ENCODE data around the gene MYO7B.

MYO7B gene

DNA sequence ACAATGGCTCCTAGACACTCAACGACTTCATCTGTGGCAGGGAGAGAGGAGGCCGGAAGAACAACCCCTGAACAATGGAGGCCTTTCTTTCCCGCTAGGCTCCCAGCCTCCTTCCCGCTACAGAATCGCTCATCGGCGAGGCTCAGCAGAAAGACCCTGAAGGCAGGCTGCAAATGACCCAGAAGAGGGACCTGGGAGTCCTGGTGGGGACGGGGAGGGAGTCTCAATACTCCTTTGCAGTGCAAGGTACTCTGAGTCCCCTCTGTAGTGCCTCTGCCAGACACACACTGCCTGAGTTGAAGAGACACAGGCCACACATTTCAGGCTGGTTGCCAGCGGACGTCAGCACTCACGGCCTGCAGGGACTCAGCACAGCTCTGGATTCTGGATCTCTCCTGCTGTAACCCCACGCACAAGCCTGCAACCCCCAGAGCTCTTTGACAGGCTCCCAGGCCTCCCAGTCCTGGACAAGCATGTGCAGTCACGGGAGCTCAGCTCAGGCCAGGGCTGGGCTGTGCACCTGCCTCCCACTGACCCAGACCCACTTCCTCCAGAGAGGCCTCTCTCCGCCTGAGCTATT lies 116.6 kb downstream of the MYO7B start:
- no peak for DNase-seq

GRCh38 chr2:127652786-127653357 lies 117.4 kb downstream of the MYO7B start:
- no peak for DNase-seq

- no peak for DNase-seq
Observed at GRCh38 chr2:127653421-127654083, 118.1 kb downstream of the MYO7B start.

GRCh38 chr2:127654084-127654837 lies 118.8 kb downstream of the MYO7B start:
- DNase-seq = no peak

DNA sequence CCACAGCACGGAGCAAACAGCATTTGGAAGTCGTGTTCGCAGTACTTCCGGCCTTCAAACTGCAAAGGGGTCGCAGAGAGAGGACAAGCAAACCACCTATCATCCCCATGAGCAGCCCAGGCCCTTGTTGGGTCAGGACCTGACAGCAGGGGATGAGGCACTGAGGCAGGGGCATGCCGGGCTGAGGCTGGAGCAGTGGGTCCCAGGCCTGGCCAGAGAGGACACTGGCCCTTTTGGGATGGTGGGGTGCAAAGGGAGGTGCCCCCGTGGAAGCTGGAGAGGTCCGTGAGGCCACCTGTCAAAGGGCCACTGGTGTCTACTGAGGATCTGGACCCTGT lies 119.3 kb downstream of the MYO7B start:
- DNase-seq = no peak

DNA sequence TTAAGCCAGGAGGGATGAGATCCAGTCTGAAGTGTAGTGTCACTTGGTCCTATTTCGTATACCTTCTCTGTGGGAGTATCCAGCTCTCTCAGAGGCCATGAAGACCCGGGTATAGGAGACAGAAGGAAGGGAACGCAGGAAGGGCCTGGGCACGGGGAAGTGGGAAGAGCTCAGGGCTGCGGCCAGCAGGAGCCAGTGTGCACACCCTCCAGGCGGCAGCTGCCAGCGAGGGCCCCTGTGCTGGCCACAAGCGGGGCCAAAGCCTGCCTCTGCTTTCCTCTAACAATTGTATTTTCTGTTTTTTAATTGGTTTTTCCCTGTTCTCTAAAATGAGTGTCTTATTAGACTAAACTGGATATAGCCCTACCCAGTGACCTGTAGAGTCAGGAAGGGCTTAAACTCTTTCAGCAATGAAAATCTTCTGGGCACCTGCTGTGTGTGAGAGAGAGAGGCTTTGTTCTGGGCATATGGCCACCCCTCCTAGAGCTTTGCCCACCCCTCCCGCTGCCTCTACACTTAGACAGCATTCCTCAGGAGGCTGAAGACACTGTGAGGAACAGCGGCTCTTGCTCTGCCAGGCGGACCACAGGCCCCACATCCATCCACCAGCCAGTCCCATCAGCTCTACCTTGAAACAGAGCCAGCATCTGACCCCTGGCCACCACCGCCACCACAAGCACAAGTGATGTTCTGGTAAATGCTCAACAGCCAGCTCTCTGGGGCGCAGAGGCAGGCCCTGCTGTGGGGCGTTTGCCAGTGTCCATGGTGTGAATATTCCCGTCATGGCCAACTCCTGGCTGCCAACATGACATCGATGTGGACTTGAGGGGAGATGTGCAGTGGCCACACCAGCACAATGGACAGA lies 120.0 kb downstream of the MYO7B start:
- peak; percentile 74 for DNase-seq

DNA sequence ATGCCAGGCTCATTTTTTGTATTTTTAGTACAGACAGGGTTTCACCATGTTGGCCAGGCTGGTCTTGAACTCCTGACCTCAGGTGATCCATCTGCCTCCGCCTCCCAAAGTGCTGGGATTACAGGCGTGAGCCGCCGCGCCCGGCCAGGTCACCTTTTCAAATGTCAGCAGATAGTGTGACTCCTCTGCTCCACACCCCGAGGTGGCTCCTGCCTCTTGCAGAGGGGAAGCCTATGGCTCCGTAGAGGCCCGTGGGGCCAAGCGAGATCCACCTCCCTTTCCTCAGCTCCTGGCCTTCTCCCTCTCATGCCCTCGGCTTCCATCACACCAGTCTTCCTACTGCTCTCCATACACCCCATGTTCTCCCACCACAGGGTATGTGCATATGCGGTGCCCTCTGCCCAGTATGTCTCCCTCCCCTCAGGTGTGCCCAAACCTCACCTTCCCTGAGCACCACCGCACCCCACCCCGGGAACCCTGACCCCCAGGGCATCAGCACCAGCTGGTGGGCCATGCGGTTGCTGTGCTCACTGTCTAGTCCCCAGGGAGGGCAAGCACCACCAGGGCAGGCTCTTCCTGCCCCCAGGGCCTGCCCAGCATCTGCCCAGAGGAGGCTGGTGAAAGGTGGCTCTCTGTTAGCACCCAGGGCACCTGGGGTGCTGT lies 121.2 kb downstream of the MYO7B start:
- no peak for DNase-seq

- no peak for DNase-seq
Observed at GRCh38 chr2:127657232-127657595, 121.7 kb downstream of the MYO7B start.

- no peak for DNase-seq
Observed at GRCh38 chr2:127658146-127658545, 122.7 kb downstream of the MYO7B start.

- no peak for DNase-seq
Observed at GRCh38 chr2:127658641-127659407, 123.3 kb downstream of the MYO7B start.

DNA sequence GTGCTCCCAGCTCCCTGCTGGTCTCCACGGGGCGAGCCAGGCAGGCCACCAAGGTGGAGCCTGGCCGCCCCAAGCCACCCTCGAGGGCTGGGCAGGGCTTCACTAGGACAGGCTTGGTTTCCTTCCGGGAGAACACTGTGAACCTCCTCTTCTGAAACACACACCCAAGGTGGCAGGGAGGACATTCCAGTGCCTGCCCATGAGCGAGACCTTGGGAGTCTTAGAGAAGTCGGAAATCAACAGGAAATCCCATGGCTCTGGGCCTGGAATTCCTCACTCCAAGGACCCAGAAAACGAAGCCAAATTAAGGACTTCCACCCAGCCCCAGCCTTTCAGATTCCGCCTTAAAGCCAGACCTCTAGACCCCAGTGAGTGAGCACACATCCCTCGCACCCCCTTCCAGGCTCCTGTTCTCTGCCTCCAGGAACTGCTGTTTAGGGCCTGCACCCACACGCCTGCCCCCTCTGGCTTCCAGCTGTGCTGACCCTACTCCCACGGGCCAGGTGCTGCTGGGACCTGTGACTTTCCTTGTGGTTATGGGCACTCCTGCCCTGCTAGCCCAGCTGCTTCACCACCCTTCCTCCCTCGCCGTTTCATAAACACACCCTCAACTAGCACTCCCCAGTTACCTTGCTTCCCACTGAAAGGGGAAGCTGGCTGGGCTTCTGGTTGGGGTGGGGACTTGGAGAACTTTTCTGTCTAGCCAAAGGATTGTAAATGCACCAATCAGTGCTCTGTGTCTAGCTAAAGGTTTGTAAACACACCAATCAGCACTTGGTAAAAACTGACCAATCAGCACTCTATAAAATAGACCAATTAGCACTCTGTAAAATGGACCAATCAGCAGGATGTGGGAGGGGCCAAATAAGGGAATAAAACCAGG lies 124.2 kb downstream of the MYO7B start:
- DNase-seq = no peak

GRCh38 chr2:127660291-127660578 lies 124.8 kb downstream of the MYO7B start:
- no peak for DNase-seq

DNA sequence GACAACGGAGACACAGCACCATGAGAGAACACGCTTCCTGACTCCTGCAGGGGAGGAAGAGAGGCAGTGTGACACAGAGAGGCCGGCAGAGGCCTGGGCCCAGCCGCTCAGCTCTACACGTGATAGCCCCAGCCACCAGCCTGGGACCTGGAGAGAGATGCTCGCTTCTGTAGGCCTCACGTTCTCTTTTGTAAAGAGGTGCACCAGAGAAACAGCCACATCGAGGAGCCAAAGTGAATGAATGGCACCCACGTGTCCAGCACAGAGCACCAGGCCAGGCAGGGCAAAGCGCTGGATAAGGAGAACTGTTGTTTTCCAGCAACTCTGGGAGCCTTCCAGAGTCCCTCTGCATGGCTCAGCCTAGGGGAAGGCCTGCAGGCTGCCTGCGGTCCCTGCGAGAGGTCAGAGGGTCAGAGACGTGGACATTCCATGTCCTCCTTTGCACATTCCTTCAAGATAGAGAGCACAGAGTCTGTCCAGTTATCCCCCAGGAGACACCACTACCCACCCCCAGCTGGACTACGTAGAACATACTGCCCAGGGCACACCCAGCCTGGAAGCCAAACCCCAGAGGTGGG lies 125.7 kb downstream of the MYO7B start:
- no peak for DNase-seq

DNA sequence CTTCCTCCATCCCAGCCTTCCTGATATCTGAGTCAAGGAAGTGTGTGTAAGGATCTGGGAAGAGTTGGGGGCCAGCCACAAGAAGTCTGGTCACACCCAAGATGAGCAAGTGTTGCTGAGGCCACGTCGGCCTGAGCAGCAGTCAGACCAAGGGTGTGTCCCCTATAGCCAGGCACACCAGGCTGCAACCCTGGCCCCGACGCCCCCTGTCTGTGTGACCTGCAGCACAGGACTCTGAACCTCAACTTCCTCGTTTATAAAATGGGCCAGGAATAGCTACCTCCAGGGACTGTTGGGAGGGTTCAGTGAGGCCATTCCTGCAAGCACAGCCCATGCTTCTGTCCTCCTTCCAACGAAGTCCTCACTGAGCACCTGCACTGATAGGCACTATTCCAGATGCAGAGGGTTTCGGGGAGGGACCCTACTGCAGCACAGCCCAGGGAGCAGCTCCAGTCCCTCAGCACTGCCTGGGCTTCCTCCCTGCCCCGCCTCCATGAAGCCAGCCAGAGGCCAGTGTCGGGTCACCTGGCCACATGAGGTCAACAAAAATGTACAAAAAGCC lies 126.5 kb downstream of the MYO7B start:
- DNase-seq = no peak

DNA sequence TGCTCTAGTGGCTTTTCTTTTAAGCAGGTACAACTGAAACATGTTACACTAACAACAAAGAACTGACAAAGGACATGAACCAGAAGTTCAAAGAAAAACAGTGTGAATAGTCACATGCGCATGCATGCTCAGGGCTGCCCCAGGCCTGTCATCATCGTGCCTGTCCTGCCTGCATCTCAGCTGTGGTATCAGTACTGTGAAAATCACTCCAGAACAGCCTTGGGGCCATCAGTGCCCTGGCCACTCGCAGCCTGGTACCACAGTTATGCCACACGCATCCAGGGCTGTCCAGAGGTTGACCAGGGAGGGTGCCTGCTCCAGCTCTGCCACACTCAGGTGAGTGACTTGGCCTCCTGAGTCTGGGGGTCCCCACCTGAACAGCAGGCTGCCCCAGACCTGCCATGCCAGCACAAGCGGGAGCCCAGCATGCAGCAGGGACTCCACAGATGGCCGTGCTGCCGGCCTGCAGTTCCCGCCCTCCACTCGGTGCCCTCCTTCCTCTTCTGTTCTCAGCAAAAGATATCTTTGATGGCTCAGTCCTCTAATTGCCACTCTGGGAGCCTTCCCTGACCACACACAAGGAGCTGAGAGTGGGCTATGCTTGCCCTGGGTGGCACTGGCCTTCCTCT lies 127.6 kb downstream of the MYO7B start:
- no peak for DNase-seq

DNA sequence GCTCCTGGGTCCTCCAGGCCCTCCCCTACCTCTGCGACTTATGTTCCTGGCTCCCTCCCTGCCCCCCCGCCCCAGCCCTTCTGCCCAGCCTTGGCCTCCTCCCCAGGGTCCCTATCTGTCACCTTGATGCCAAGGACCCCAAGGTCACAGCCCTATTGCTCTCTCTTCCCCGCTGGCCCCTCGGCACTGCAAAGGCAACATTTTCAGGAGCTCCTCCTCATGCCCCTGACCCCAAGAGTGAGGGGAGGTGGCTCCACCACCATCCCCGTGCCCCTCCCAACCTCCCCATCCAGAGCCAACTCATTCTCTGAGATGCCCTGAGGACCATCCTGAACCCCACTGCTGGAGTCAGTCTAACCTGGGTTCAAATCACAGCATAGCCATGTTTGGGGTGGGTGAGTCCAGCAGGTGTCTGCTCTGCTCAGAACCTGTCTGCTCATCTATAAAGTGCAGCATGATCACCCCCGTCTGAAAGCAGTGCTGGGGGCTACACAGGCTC lies 128.1 kb downstream of the MYO7B start:
- DNase-seq = no peak

- no peak for DNase-seq
Observed at GRCh38 chr2:127664065-127664894, 128.8 kb downstream of the MYO7B start.

- no peak for DNase-seq
Observed at GRCh38 chr2:127664895-127665225, 129.4 kb downstream of the MYO7B start.

All from NCI-H82 (cell line).